ENCODE measurements around the gene GTF2F1.

- TF ChIP-seq CTCF (IDR thresholded peaks at IDR 0.05) (no peak), POLR2A (IDR thresholded peaks at IDR 0.05) (no peak)
Measured at GRCh38 chr19:6373096-6373812, 19.7 kb downstream of the GTF2F1 start.

Data from right lobe of liver (tissue), 4 donors.